UCSD-AML1 (cell line): ENCODE measurements around the gene KCNJ6.
"Not testable (repeated sequence)": the region's sequence is repeated elsewhere in the genome, so short reads cannot be mapped to it uniquely, and the experiment has no call there.

Experiments used
- DNase-seq: peaks from one replicate; lab custom pipeline; 2025; ENCODE audit not compliant: unreplicated experiment; lab: John Stamatoyannopoulos, UW

The KCNJ6 gene

GRCh38 chr21:37780991-37781983, 135.0 kb downstream of the KCNJ6 start:
- DNase-seq, result no peak

GRCh38 chr21:37771181-37771580, 145.1 kb downstream of the KCNJ6 start:
- no peak for DNase-seq

GRCh38 chr21:37770461-37770860, 145.8 kb downstream of the KCNJ6 start:
- no peak for DNase-seq

- DNase-seq, result no peak
Measured at GRCh38 chr21:37769656-37770055, 146.6 kb downstream of the KCNJ6 start.

- DNase-seq, result no peak
Measured at GRCh38 chr21:37767984-37768383, 148.3 kb downstream of the KCNJ6 start.

GRCh38 chr21:37766129-37766528, 150.1 kb downstream of the KCNJ6 start:
- DNase-seq, result no peak

GRCh38 chr21:37765221-37765900, 150.9 kb downstream of the KCNJ6 start:
- DNase-seq, result no peak

GRCh38 chr21:37764691-37765090, 151.6 kb downstream of the KCNJ6 start:
- no peak for DNase-seq

- DNase-seq, result no peak
Measured at GRCh38 chr21:37763298-37763697, 153.0 kb downstream of the KCNJ6 start.

GRCh38 chr21:37762606-37763005, 153.7 kb downstream of the KCNJ6 start:
- no peak for DNase-seq

GRCh38 chr21:37761406-37761805, 154.9 kb downstream of the KCNJ6 start:
- not testable (repeated sequence) for DNase-seq

GRCh38 chr21:37759777-37760176, 156.5 kb downstream of the KCNJ6 start:
- DNase-seq, result no peak

- DNase-seq, result no peak
Measured at GRCh38 chr21:37758982-37759381, 157.3 kb downstream of the KCNJ6 start.

- no peak for DNase-seq
Measured at GRCh38 chr21:37757606-37758376, 158.5 kb downstream of the KCNJ6 start.

GRCh38 chr21:37753122-37753599, 163.1 kb downstream of the KCNJ6 start:
- DNase-seq, result no peak

GRCh38 chr21:37751268-37751975, 164.8 kb downstream of the KCNJ6 start:
- no peak for DNase-seq

GRCh38 chr21:37749132-37749531, 167.1 kb downstream of the KCNJ6 start:
- DNase-seq, result no peak

- no peak for DNase-seq
Measured at GRCh38 chr21:37748351-37748750, 167.9 kb downstream of the KCNJ6 start.

- no peak for DNase-seq
Measured at GRCh38 chr21:37746849-37747248, 169.4 kb downstream of the KCNJ6 start.

- no peak for DNase-seq
Measured at GRCh38 chr21:37744551-37744950, 171.7 kb downstream of the KCNJ6 start.

- no peak for DNase-seq
Measured at GRCh38 chr21:37742532-37742931, 173.7 kb downstream of the KCNJ6 start.
